Activated T-cell treated with anti-CD3 and anti-CD28 coated beads for 24 hours (primary cell): ENCODE measurements around the gene ENTPD8.

Source experiments
- DNase-seq: peaks from one replicate; pipeline ENCODE4 v3.0.0-alpha.2; 2020; ENCODE audit warnings: low read depth

Gene ENTPD8

GRCh38 chr9:137447722-137448601 lies 6.8 kb upstream of the ENTPD8 start:
- DNase-seq, result no peak

- DNase-seq, result no peak
Measured at GRCh38 chr9:137446851-137447471, 5.8 kb upstream of the ENTPD8 start.

GRCh38 chr9:137445930-137446431 lies 4.8 kb upstream of the ENTPD8 start:
- no peak for DNase-seq

GRCh38 chr9:137445275-137445807 lies 4.2 kb upstream of the ENTPD8 start:
- peak; percentile 77 for DNase-seq

- no peak for DNase-seq
Measured at GRCh38 chr9:137444106-137444790, 3.1 kb upstream of the ENTPD8 start.

- DNase-seq, result no peak
Measured at GRCh38 chr9:137441935-137442321, 771 bp upstream of the ENTPD8 start.

- DNase-seq, result no peak
Measured at GRCh38 chr9:137439158-137439714, 1.9 kb downstream of the ENTPD8 start.

GRCh38 chr9:137438591-137439157 lies 2.5 kb downstream of the ENTPD8 start:
- DNase-seq, result no peak

- DNase-seq, result no peak
Measured at GRCh38 chr9:137437691-137438590, 3.2 kb downstream of the ENTPD8 start.

- no peak for DNase-seq
Measured at GRCh38 chr9:137436761-137437600, 4.2 kb downstream of the ENTPD8 start.

- no peak for DNase-seq
Measured at GRCh38 chr9:137435980-137436760, 5.0 kb downstream of the ENTPD8 start.

GRCh38 chr9:137435381-137435891 lies 5.7 kb downstream of the ENTPD8 start:
- DNase-seq, result no peak

GRCh38 chr9:137434498-137435380 lies 6.4 kb downstream of the ENTPD8 start:
- DNase-seq, result no peak

- DNase-seq, result no peak
Measured at GRCh38 chr9:137433916-137434431, 7.2 kb downstream of the ENTPD8 start.

GRCh38 chr9:137433349-137433915 lies 7.7 kb downstream of the ENTPD8 start:
- DNase-seq, result no peak

GRCh38 chr9:137432687-137433348 lies 8.3 kb downstream of the ENTPD8 start:
- no peak for DNase-seq
